Subcutaneous adipose tissue (tissue), 4 donors: ENCODE results near the gene PPM1K. TPM values are rescaled to one million over a fixed set of nuclear protein-coding genes. Genes with fewer than 3 reads are reported as not detected.

Source experiments
- CTCF ChIP-seq: fragments of 450-650 bp; IDR thresholded peaks from one replicate; pipeline ENCODE4 v1.5.1; 2016; ENCODE audit warnings: low read depth, mild to moderate bottlenecking, control low read depth, antibody characterized with exemption, moderate library complexity
- total RNA-seq, 4 donors: library from RNA; depleted of rRNA; stranded (reverse); fragments of >200 nt; gene quantifications; one replicate each; pipeline ENCODE4 v1.1.0, GENCODE V29; 2016

The PPM1K gene
- 10 to 100 TPM; 10.4 to 19.2 (median 15.0) TPM for total RNA-seq

- no peak for TF ChIP-seq CTCF
These were observed at the start of gene PPM1K for GRCh38 chr4:88284439-88285234. TSS of gene PPM1K (minus strand) at chr4:88284561. CDS start at chr4:88278583, 5,978 bp downstream.

- no peak for TF ChIP-seq CTCF
These were observed 49.5 kb upstream of the PPM1K start for GRCh38 chr4:88333741-88334405.

GRCh38 chr4:88327665-88328064 is 43.3 kb upstream of the PPM1K start:
- TF ChIP-seq CTCF = no peak

- no peak for TF ChIP-seq CTCF
These were observed 36.5 kb upstream of the PPM1K start for GRCh38 chr4:88320780-88321373.

GRCh38 chr4:88320224-88320779 is 35.9 kb upstream of the PPM1K start:
- no peak for TF ChIP-seq CTCF

- no peak for TF ChIP-seq CTCF
These were observed 34.5 kb upstream of the PPM1K start for GRCh38 chr4:88318751-88319350.
